H1 (cell line): ENCODE data around the gene PLAAT1. TPM values are rescaled to one million over a fixed set of nuclear protein-coding genes. Genes with fewer than 3 reads are reported as not detected.

Experiments used
- CTCF ChIA-PET: fragments of 300-600 bp; sonication (Branson Sonifier 250); formaldehyde crosslinking; loops from one replicate; lab custom pipeline; 2021; ENCODE audit not compliant: partially characterized antibody; lab: Charles Lee
- POLR2A ChIA-PET: fragments of 300-600 bp; sonication (Branson Sonifier 250); formaldehyde crosslinking; loops from one replicate; lab custom pipeline; 2021; ENCODE audit warnings: inconsistent platforms; ENCODE audit not compliant: partially characterized antibody; lab: Charles Lee
- DNase-seq, 2 experiments: peaks; one replicate each; pipeline versions ENCODE4 v3.0.0 to v3.0.0-alpha.2; 2010 to 2022; ENCODE audit warnings: low spot score in 2 of 2, low read depth in 1 of 2, mixed read lengths in 1 of 2
- FAIRE-seq: peaks from 2 replicates; lab custom pipeline; 2011; peaks lifted over from hg19 to GRCh38; lab: Jason Lieb, UNC
- H2AFZ ChIP-seq: 2 replicates; pipeline ENCODE4 v1.8.1; 2012; ENCODE audit warnings: low read length, inconsistent platforms
- H2AK5ac ChIP-seq: 2 replicates; pipeline ENCODE4 v1.6.1; 2013; ENCODE audit warnings: low read depth, low read length
- H2BK120ac ChIP-seq: replicated peaks from 2 replicates; pipeline ENCODE3; 2013; ENCODE audit warnings: low read depth, low read length, inconsistent platforms
- H2BK12ac ChIP-seq: 2 replicates; pipeline ENCODE4 v1.6.1; 2013; ENCODE audit warnings: low read depth, low read length
- H2BK15ac ChIP-seq: 2 replicates; pipeline ENCODE4 v1.6.1; 2013; ENCODE audit warnings: low read length
- H2BK20ac ChIP-seq: 2 replicates; pipeline ENCODE4 v1.6.1; 2013; ENCODE audit warnings: low read length
- H2BK5ac ChIP-seq: 2 replicates; pipeline ENCODE4 v1.6.1; 2013; ENCODE audit warnings: low read depth, low read length
- H3K14ac ChIP-seq: 2 replicates; pipeline ENCODE4 v1.6.1; 2013; ENCODE audit warnings: inconsistent platforms; ENCODE audit not compliant: insufficient read length
- H3K18ac ChIP-seq: 2 replicates; pipeline ENCODE4 v1.6.1; 2013; ENCODE audit warnings: low read length; ENCODE audit errors: extremely low read depth
- H3K23ac ChIP-seq: 2 replicates; pipeline ENCODE4 v1.6.1; 2013; ENCODE audit warnings: inconsistent platforms; ENCODE audit not compliant: insufficient read length
- H3K23me2 ChIP-seq: 2 replicates; pipeline ENCODE4 v1.6.1; 2013; ENCODE audit warnings: low read depth, low read length
- H3K27ac ChIP-seq: 2 replicates; pipeline ENCODE4 v1.6.1; 2011; ENCODE audit warnings: low read depth, low read length, inconsistent platforms
- H3K27me3 ChIP-seq, 4 experiments: replicated peaks in 1 of 4; 1 replicate in 1 of 4; 2 replicates in 3 of 4; pipeline versions ENCODE4 v1.6.1 to v1.8.1; 2011 to 2013; ENCODE audit warnings: low read length in 3 of 4, mild to moderate bottlenecking in 3 of 4, inconsistent platforms in 2 of 4, mixed read lengths in 2 of 4, moderate library complexity in 1 of 4; ENCODE audit not compliant: control insufficient read depth in 3 of 4, insufficient read depth in 3 of 4; ENCODE audit errors: extremely low read depth in 1 of 4
- H3K36me3 ChIP-seq, 4 experiments: 2 replicates each; pipeline versions ENCODE4 v1.6.1 to v1.8.1; 2011 to 2013; ENCODE audit warnings: mild to moderate bottlenecking in 4 of 4, low read length in 3 of 4, moderate library complexity in 2 of 4, control low read depth in 1 of 4, inconsistent platforms in 1 of 4; ENCODE audit not compliant: insufficient read depth in 4 of 4, control insufficient read depth in 2 of 4
- H3K4ac ChIP-seq: replicated peaks from 2 replicates; pipeline ENCODE3; 2013; ENCODE audit warnings: low read length, low read depth, mixed read lengths, inconsistent platforms; ENCODE audit not compliant: insufficient read length
- H3K4me1 ChIP-seq, 4 experiments: replicated peaks in 1 of 4; 1 replicate in 1 of 4; 2 replicates in 3 of 4; pipeline versions ENCODE4 v1.6.1 to v1.8.1; 2011 to 2013; ENCODE audit warnings: low read length in 3 of 4, inconsistent platforms in 2 of 4, mixed read lengths in 1 of 4; ENCODE audit not compliant: insufficient read depth in 4 of 4, control insufficient read depth in 3 of 4
- H3K4me2 ChIP-seq, 2 experiments: 2 replicates each; pipeline versions ENCODE4 v1.6.1 to v1.8.1; 2011 to 2013; ENCODE audit warnings: low read depth in 2 of 2, low read length in 2 of 2, control low read depth in 1 of 2, inconsistent platforms in 1 of 2, mild to moderate bottlenecking in 1 of 2; ENCODE audit not compliant: insufficient read depth in 1 of 2
- H3K4me3 ChIP-seq, 4 experiments: fragments of 200-600, 300-600 bp in 1 of 4; sonication (generic), shearing (Covaris generic), sonication (Bioruptor Twin) in 1 of 4; 2 replicates each; pipeline versions ENCODE4 v1.5.1 to v1.8.1; 2011 to 2016; ENCODE audit warnings: low read length in 4 of 4, low read depth in 3 of 4, control low read depth in 2 of 4, inconsistent platforms in 2 of 4, mild to moderate bottlenecking in 2 of 4, mixed read lengths in 1 of 4, moderate library complexity in 1 of 4; ENCODE audit not compliant: insufficient read depth in 2 of 4; ENCODE audit errors: extremely low read depth in 1 of 4
- H3K56ac ChIP-seq: replicated peaks from 2 replicates; pipeline ENCODE3; 2013; ENCODE audit warnings: low read depth, mild to moderate bottlenecking, mixed read lengths, low read length, inconsistent platforms; ENCODE audit not compliant: insufficient read length
- H3K79me1 ChIP-seq: 2 replicates; pipeline ENCODE4 v1.6.1; 2013; ENCODE audit warnings: low read depth, low read length, control low read depth
- H3K79me2 ChIP-seq, 2 experiments: 2 replicates each; pipeline versions ENCODE4 v1.6.1 to v1.8.1; 2012 to 2013; ENCODE audit warnings: low read length in 2 of 2, mild to moderate bottlenecking in 2 of 2, inconsistent platforms in 1 of 2; ENCODE audit not compliant: insufficient read depth in 2 of 2, control insufficient read depth in 1 of 2
- H3K9ac ChIP-seq, 4 experiments: replicated peaks in 1 of 4; 1 replicate in 1 of 4; 2 replicates in 3 of 4; pipeline versions ENCODE4 v1.6.1 to v1.8.1; 2011 to 2013; ENCODE audit warnings: low read depth in 3 of 4, low read length in 3 of 4, control low read depth in 2 of 4, mild to moderate bottlenecking in 2 of 4, moderate library complexity in 2 of 4, inconsistent platforms in 1 of 4; ENCODE audit errors: extremely low read depth in 1 of 4
- H3K9me3 ChIP-seq, 2 experiments: 2 replicates each; pipeline versions ENCODE4 v1.6.1 to v1.8.1; 2012 to 2013; ENCODE audit warnings: mild to moderate bottlenecking in 2 of 2, moderate library complexity in 2 of 2, control low read depth in 1 of 2, inconsistent platforms in 1 of 2, low read depth in 1 of 2, low read length in 1 of 2, mixed read lengths in 1 of 2; ENCODE audit not compliant: insufficient read depth in 2 of 2
- H4K20me1 ChIP-seq, 2 experiments: replicated peaks in 1 of 2; 2 replicates each; pipeline versions ENCODE3 to v1.8.1; 2011 to 2013; ENCODE audit warnings: inconsistent platforms in 2 of 2, low read length in 2 of 2, mild to moderate bottlenecking in 1 of 2; ENCODE audit not compliant: insufficient read depth in 2 of 2, control insufficient read depth in 1 of 2
- H4K5ac ChIP-seq: 2 replicates; pipeline ENCODE4 v1.6.1; 2013; ENCODE audit warnings: low read length, low read depth, mixed read lengths, inconsistent platforms; ENCODE audit not compliant: insufficient read length
- H4K8ac ChIP-seq: 2 replicates; pipeline ENCODE4 v1.8.0; 2013; ENCODE audit warnings: mild to moderate bottlenecking, moderate library complexity, low read length, inconsistent platforms; ENCODE audit not compliant: insufficient read depth; ENCODE audit errors: extremely low read depth
- H4K91ac ChIP-seq: replicated peaks from 2 replicates; pipeline ENCODE3; 2013; ENCODE audit warnings: low read length, mixed read lengths, inconsistent platforms; ENCODE audit not compliant: insufficient read length
- CEBPB ChIP-seq: IDR thresholded peaks from 2 replicates; pipeline ENCODE4 v1.6.1; 2012; ENCODE audit warnings: low read depth, low read length
- JUND ChIP-seq: IDR thresholded peaks from 2 replicates; pipeline ENCODE4 v1.6.1; 2011; ENCODE audit warnings: mild to moderate bottlenecking, improper control_type of control experiment, low read length
- POLR2A ChIP-seq, 2 experiments: IDR thresholded peaks; 1 replicate in 1 of 2; 2 replicates in 1 of 2; pipeline ENCODE4 v1.6.1; 2011; ENCODE audit warnings: low read depth in 2 of 2, low read length in 2 of 2, mild to moderate bottlenecking in 2 of 2; ENCODE audit errors: control extremely low read depth in 1 of 2
- WGBS, 2 experiments: shearing (Covaris generic) in 1 of 2; methylation state at CpG; one replicate each; pipeline versions ENCODE4 v1.1.6 to v1.1.7; 2013 to 2015; ENCODE audit warnings: low lambda C conversion rate in 2 of 2, mixed read lengths in 2 of 2, inconsistent platforms in 1 of 2, low coverage in 1 of 2, missing lambda C conversion rate in 1 of 2; ENCODE audit not compliant: insufficient replicate concordance in 2 of 2, insufficient coverage in 1 of 2, insufficient read length in 1 of 2; ENCODE audit errors: extremely low coverage in 1 of 2, missing lambda C conversion rate in 1 of 2; 5-methylcytosine and 5-hydroxymethylcytosine counted together
- polyA plus RNA-seq, 7 experiments: library from polyadenylated mRNA; depleted of rRNA in 3 of 7; stranded (reverse) in 5 of 7; unstranded in 2 of 7; fragments of >200 nt in 5 of 7; fragments of 200-250 nt in 2 of 7; gene quantifications; 1 replicate in 5 of 7; 2 replicates in 1 of 7; 4 replicates in 1 of 7; pipeline versions ENCODE4 v1.2.1 to v1.2.3, GENCODE V29; 2011 to 2013; ENCODE audit warnings: missing spikeins in 2 of 7, mixed read lengths in 2 of 7
- total RNA-seq: library from RNA; stranded (reverse); fragmentation: NEBNext Ultra II Directional; extraction: Animal tissue kit (Norgen Biotek cat#: 25700); gene quantifications from 2 replicates; pipeline ENCODE4 v1.2.1, GENCODE V29; 2021
- TF ChIP-seq, protein P1 (sequence below): IDR thresholded peaks from 2 replicates; pipeline ENCODE4 v1.6.1; 2012; ENCODE audit warnings: low read length, inconsistent platforms

The PLAAT1 gene
- total and polyA plus RNA-seq, 2 of the 8 experiments (the other 6 are each of a cell fraction or from before 2014, with no cell fraction given), result 4.5 to 6.0 TPM

DNA sequence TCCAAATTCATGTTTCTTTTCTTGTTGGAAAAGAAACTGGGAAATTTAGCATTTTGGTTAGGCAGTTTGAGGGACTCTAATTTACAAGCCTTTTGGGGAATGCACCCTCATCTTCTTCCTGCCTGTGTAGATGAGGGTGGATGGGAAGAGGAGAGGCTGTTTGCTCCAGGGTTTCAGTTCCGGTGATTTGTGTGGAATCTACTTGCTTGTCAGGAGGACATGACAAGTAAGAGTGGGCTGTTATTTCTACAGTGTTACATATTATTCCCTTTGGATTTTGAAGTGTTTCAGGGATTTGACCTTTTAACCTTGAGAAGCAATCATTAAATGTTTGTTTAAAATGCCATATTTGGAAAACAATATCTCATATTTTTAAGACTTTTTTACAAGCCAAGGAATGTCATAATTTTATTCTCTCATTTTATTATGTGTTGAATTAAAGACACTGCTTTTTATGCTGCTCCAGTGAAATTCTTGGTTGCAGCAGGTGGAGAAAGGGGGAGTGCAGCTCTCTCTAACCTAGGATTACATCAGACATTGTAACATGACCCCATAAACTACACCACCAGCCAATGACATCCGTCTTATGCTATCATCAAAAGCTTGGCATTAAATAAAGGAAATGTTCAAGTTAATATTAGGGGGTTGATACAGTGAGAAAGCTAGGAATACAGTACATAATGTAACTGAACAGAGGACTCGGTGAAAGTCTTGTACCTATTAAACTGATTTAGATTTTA is 30.2 kb downstream of the PLAAT1 start:
- Histone ChIP-seq H3K4me3 (no peak overlapping the region), H3K4me1 (no peaks in the 10 kb centered on the region), H4K8ac (no peak overlapping the region), H4K20me1 (no peaks in the 10 kb centered on the region), H3K27me3 (no peaks in the 10 kb centered on the region), H2AFZ (no peak overlapping the region), H3K23ac (no peak overlapping the region), H4K5ac (no peak overlapping the region), H3K36me3 (no peaks in the 10 kb centered on the region), H3K56ac (no peak overlapping the region), H3K79me1 (no peaks in the 10 kb centered on the region), H2BK20ac (no peak overlapping the region), H3K9me3 (no peaks in the 10 kb centered on the region), H4K91ac (no peak overlapping the region), H3K79me2 (no peaks in the 10 kb centered on the region), H2BK15ac (no peak overlapping the region)
- no peak for FAIRE-seq
- no peak for DNase-seq
- TF ChIP-seq POLR2A (IDR thresholded peaks at IDR 0.05; ENCODE audit: control extremely low read depth in 1 of 2, low read depth in 2 of 2, low read length in 2 of 2) (no peak), JUND (no peak), CEBPB (0 out of 2 replicates have a peak, but pooled peaks have one; percentile 5)
- TF ChIP-seq, protein P1, sequence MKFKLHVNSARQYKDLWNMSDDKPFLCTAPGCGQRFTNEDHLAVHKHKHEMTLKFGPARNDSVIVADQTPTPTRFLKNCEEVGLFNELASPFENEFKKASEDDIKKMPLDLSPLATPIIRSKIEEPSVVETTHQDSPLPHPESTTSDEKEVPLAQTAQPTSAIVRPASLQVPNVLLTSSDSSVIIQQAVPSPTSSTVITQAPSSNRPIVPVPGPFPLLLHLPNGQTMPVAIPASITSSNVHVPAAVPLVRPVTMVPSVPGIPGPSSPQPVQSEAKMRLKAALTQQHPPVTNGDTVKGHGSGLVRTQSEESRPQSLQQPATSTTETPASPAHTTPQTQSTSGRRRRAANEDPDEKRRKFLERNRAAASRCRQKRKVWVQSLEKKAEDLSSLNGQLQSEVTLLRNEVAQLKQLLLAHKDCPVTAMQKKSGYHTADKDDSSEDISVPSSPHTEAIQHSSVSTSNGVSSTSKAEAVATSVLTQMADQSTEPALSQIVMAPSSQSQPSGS, result no peak
- TF ChIP-seq, all 59 proteins: peak for 1
- Histone ChIP-seq H3K9ac (no peak overlapping the region), H3K18ac (no peak overlapping the region), H3K4ac (no peak overlapping the region), H3K23me2 (no peaks in the 10 kb centered on the region), H3K27ac (no peak overlapping the region), H3K14ac (no peak overlapping the region), H2BK120ac (no peak overlapping the region), H2BK5ac (no peak overlapping the region), H2BK12ac (no peak overlapping the region), H2AK5ac (no peak overlapping the region), H3K4me2 (no peak overlapping the region)
- WGBS, 2 experiments, result 85% methylated on average over 3 of the region's 3 CpGs; no CpG with 5 or more reads in 1 of the 2 experiments
- ChIA-PET CTCF (no interaction called here), POLR2A (no interaction called here)
